Right lobe of liver (tissue), 4 donors: ENCODE measurements around the gene NME2.

Source experiments
- CTCF ChIP-seq, 4 donors: fragments of 200-600 bp in 3 of 4; fragments of 450-650 bp in 1 of 4; IDR thresholded peaks; one replicate each; pipeline versions ENCODE4 v1.5.1 to v1.8.0; 2016 to 2022; ENCODE audit warnings: antibody characterized with exemption in 4 of 4, mild to moderate bottlenecking in 2 of 4
- POLR2A ChIP-seq: fragments of 450-650 bp; IDR thresholded peaks from one replicate; pipeline ENCODE4 v1.6.1; 2017; ENCODE audit warnings: antibody characterized with exemption, mild to moderate bottlenecking
- donor health status: DM: no; HTN: no; CAD: no.
- donor health status: DM: no; HTN: no; CAD: no.
- donor health status: DM: no; HTN: yes; CAD: no.

GRCh38 chr17:51197754-51198153 lies 31.5 kb downstream of the NME2 start:
- TF ChIP-seq POLR2A = no peak
- no peak for TF ChIP-seq CTCF (IDR thresholded peaks at IDR 0.05)
